HG03039 (cell line): ENCODE data around the gene KIF18A.

Experiments used
- ATAC-seq: cut with Tn5 transposase; IDR thresholded peaks from one replicate; pipeline ENCODE4 v1.9.1; 2021; ENCODE audit warnings: mild to moderate bottlenecking, moderate library complexity; ENCODE audit not compliant: unreplicated experiment

Gene KIF18A

DNA sequence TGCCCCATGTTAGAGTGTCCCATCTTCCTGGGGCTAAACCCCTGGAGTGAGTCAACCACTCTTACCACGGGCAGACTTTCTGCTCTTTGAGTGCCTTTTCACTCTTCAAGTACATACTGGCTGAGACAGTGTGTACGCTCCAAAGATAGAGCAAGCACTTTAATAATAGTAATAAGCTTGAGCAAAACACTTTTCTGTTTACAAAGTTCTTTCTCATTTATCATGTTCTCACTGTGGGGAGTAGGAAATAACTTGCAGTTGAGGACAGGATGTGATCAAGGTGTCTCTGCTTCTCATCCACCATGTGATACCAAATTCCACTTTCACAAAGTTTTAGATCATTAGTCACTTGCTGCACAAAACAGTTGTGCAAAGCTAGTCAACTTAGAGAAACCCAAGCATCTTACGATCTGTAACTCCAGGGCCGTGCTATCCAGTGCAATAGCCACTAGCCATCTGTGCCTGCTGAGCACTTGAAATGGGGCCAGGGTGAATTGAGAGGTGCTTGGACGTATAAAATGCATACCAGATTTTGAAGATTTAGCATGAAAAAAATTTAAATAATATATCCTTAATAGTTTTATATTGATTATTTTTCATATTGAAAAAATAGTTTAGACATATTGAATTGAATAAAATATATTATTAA is 135.3 kb downstream of the KIF18A start:
- no peak for ATAC-seq

DNA sequence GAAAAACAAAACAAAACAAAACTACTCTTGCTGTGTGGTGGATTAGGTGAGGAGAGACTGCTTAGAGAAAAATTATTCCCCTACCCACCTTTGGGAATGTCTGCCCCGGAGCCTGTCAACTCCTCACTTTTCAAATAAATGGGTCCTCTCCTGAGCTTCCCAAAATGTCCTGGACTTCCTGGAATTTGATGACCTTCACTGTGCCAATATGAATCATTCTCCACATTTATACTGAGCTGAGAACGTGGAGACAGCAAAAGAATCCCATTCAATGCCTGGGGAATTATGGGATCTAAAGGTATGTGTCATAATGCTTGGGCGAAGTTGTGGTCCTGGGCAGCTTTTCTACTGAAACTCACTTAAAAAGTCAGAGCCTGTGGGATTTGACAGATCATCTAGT is 136.8 kb downstream of the KIF18A start:
- ATAC-seq: no peak
